Neural cell (in vitro differentiated cells): ENCODE measurements around the gene SPEG. TPM values are rescaled to one million over a fixed set of nuclear protein-coding genes. Genes with fewer than 3 reads are reported as not detected.

ENCODE experiments used
- H2AFZ ChIP-seq: fragments of 200-600, 300-800 bp; sonication (generic), shearing (Covaris generic); 2 replicates; pipeline ENCODE4 v1.6.0; 2014; ENCODE audit warnings: low read depth, mild to moderate bottlenecking, antibody characterized with exemption, low read length, moderate library complexity
- H3F3A ChIP-seq: fragments of 200-600 bp; shearing (Covaris generic); 2 replicates; pipeline ENCODE4 v1.6.1; 2016; ENCODE audit warnings: mild to moderate bottlenecking, moderate library complexity, mixed read lengths, antibody characterized with exemption, low read length; ENCODE audit not compliant: insufficient read depth, poor library complexity, severe bottlenecking
- H3K27ac ChIP-seq: fragments of 200-600, 300-800 bp; sonication (generic), shearing (Covaris generic); 2 replicates; pipeline ENCODE4 v1.5.1; 2014; ENCODE audit warnings: mild to moderate bottlenecking, low read length, moderate library complexity
- H3K27me3 ChIP-seq: fragments of 300-800, 200-600 bp; sonication (generic), shearing (Covaris generic); 2 replicates; pipeline ENCODE4 v1.6.0; 2014; ENCODE audit warnings: mild to moderate bottlenecking, low read depth, low read length, moderate library complexity; ENCODE audit not compliant: insufficient read depth
- H3K36me3 ChIP-seq: fragments of 300-800, 200-600 bp; sonication (generic), shearing (Covaris generic); 2 replicates; pipeline ENCODE4 v1.5.1; 2014; ENCODE audit warnings: mild to moderate bottlenecking, antibody characterized with exemption, low read length, moderate library complexity; ENCODE audit not compliant: insufficient read depth
- H3K4me2 ChIP-seq: fragments of 300-800, 200-600 bp; sonication (generic), shearing (Covaris generic); 2 replicates; pipeline ENCODE4 v1.6.0; 2014; ENCODE audit warnings: mild to moderate bottlenecking, low read length
- H3K4me3 ChIP-seq: fragments of 300-800, 200-600 bp; sonication (generic), shearing (Covaris generic); 2 replicates; pipeline ENCODE4 v1.5.1; 2014; ENCODE audit warnings: mild to moderate bottlenecking, low read length, moderate library complexity
- H3K79me2 ChIP-seq: fragments of 200-600 bp; shearing (Covaris generic); replicated peaks from 2 replicates; pipeline ENCODE4 v1.6.0; 2014; ENCODE audit warnings: mild to moderate bottlenecking, low read length, moderate library complexity; ENCODE audit not compliant: insufficient read depth
- H3K9ac ChIP-seq: fragments of 300-800, 200-600 bp; sonication (generic), shearing (Covaris generic); 2 replicates; pipeline ENCODE4 v1.6.1; 2016; ENCODE audit warnings: mild to moderate bottlenecking, low read length, mixed read lengths
- H3K9me2 ChIP-seq: fragments of 200-600 bp; shearing (Covaris generic); 2 replicates; pipeline ENCODE4 v1.6.1; 2016; ENCODE audit warnings: mild to moderate bottlenecking, low read length, mixed read lengths; ENCODE audit not compliant: insufficient read depth
- H3K9me3 ChIP-seq: fragments of 200-600, 300-800 bp; sonication (generic), shearing (Covaris generic); 2 replicates; pipeline ENCODE4 v1.6.1; 2016; ENCODE audit warnings: mild to moderate bottlenecking, mixed run types, low read length, moderate library complexity, mixed read lengths
- H4K20me1 ChIP-seq: fragments of 200-600 bp; shearing (Covaris generic); 2 replicates; pipeline ENCODE4 v1.6.1; 2016; ENCODE audit warnings: mild to moderate bottlenecking, mixed run types; ENCODE audit not compliant: insufficient read depth
- CTCF ChIP-seq: fragments of 450-650 bp; IDR thresholded peaks from 2 replicates; pipeline ENCODE4 v1.5.1; 2014; ENCODE audit warnings: antibody characterized with exemption, mild to moderate bottlenecking, moderate library complexity; ENCODE audit not compliant: poor library complexity, severe bottlenecking
- EP300 ChIP-seq: fragments of 450-650 bp; conservative IDR thresholded peaks from 2 replicates; pipeline ENCODE4 v1.6.1; 2014; ENCODE audit warnings: antibody characterized with exemption, mild to moderate bottlenecking, moderate library complexity; ENCODE audit not compliant: poor library complexity, severe bottlenecking
- EZH2 ChIP-seq: fragments of 200-600, 300-800 bp; shearing (Covaris generic), sonication (generic); IDR thresholded peaks from 2 replicates; pipeline ENCODE4 v1.6.1; 2014; ENCODE audit warnings: antibody characterized with exemption, low read length, borderline replicate concordance, mild to moderate bottlenecking; ENCODE audit not compliant: insufficient read depth, poor library complexity, severe bottlenecking
- MXI1 ChIP-seq: fragments of 450-650 bp; conservative IDR thresholded peaks from 2 replicates; pipeline ENCODE4 v1.6.1; 2014; ENCODE audit warnings: antibody characterized with exemption, mild to moderate bottlenecking; ENCODE audit not compliant: poor library complexity, severe bottlenecking
- POLR2AphosphoS5 ChIP-seq: IDR thresholded peaks from 2 replicates; pipeline ENCODE4 v1.6.1; 2012
- RAD21 ChIP-seq: fragments of 450-650 bp; conservative IDR thresholded peaks from 2 replicates; pipeline ENCODE4 v1.6.1; 2014; ENCODE audit warnings: antibody characterized with exemption, mild to moderate bottlenecking, moderate library complexity
- REST ChIP-seq: IDR thresholded peaks from 2 replicates; pipeline ENCODE4 v1.6.1; 2012; ENCODE audit warnings: borderline replicate concordance
- SMC3 ChIP-seq: fragments of 450-650 bp; conservative IDR thresholded peaks from 2 replicates; pipeline ENCODE4 v1.6.1; 2014; ENCODE audit warnings: antibody characterized with exemption, mild to moderate bottlenecking, moderate library complexity; ENCODE audit not compliant: poor library complexity
- TAF1 ChIP-seq: IDR thresholded peaks from 2 replicates; pipeline ENCODE4 v1.6.1; 2012; ENCODE audit warnings: low read depth
- polyA plus RNA-seq: library from polyadenylated mRNA; depleted of rRNA; stranded (reverse); fragments of >200 nt; gene quantifications from 2 replicates; pipeline ENCODE4 v1.2.3, GENCODE V29; 2014

SPEG gene
- polyA plus RNA-seq, 1 donor from 2014 or later, result 58.3 TPM

DNA sequence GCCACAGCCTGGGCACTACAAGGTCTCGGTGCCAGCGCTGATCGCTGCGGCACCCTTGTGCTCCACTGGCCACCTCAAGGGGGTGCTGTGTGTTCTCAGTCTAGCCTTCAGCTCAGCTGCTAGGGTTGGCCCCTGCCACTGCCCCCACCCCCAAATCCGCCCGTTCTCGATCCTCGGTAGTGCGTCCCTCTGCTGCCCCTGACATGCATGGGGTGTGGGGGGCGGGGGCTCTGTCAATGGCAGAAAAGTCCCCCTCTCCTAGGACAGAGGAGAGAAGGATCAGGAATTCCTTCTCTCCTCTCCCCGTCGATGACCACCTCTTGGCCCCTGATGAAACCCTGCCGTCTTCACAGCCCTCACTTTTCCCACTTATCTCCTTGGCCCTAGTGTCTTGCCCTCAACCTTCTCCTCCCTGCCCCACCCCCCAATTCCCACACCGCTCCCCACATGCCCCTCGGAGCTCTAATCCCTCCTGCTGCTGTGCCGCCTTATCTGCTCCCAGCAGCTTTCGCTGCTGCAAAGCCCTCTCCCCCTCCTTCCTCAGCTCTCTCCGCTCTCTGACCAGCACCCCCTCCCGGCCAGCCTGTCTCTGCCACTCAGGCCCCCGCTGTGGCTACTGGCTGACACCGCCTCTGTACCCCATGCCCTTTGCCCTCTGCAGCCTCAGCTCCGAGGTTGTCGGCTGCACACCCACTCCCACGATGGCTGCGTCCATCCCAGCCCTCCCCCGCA is 75.3 kb downstream of the SPEG start:
- no peak overlapping the region for H3K4me3 ChIP-seq
- H3K27me3 ChIP-seq, result no peaks in the 10 kb centered on the region
- H3K9me3 ChIP-seq, result no peaks in the 10 kb centered on the region
- H3K36me3 ChIP-seq, result no peaks in the 10 kb centered on the region
- no peaks in the 10 kb centered on the region for H4K20me1 ChIP-seq
- H3F3A ChIP-seq, result no peaks in the 10 kb centered on the region
- H3K4me2 ChIP-seq, result no peak overlapping the region
- no peak overlapping the region for H3K27ac ChIP-seq
- H3K9ac ChIP-seq, result peak overlapping the region; percentile 9
- H2AFZ ChIP-seq, result no peak overlapping the region
- no peaks in the 10 kb centered on the region for H3K9me2 ChIP-seq
- no peaks in the 10 kb centered on the region for H3K79me2 ChIP-seq
- TF ChIP-seq CTCF (peak; percentile 69), RAD21 (peak; percentile 32), TAF1 (no peak), EP300 (no peak), SMC3 (peak; percentile 26)

DNA sequence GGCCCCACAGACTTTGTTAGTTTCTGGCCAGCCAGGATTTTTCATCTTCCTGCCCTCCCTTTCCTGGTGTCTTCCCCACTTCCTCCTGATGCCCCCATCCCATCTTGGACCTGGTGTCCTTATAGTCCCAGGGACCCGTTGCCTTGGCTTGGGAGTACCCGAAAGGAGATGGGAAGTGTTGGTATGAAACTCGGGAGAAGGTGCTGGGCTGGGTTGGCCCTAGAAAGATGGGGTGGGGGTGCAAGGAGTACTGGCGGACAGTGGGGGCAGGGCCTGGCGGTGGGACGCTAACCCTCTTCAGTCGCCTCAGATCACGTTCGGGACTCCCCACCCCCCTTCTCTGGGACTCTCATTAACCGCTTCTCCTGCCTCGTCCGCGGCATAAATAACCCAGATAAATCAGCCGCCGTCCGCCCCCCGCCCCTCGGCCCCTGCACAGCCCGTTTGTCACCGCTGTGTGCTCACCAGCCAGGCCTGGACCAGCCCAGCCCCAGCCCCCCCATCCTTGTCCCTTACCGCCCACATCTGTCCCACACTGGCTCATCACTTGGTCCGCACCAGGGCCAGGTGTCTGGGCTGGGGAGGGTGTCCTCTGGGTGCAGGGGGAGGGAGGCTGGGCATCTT is 76.0 kb downstream of the SPEG start:
- no peak for TF ChIP-seq RAD21
- TF ChIP-seq EZH2, result no peak
- no peak for TF ChIP-seq CTCF
- no peak for TF ChIP-seq MXI1
- TF ChIP-seq TAF1, result no peak
- no peak for TF ChIP-seq REST
- no peak for TF ChIP-seq EP300
- TF ChIP-seq POLR2AphosphoS5, result no peak
- no peak for TF ChIP-seq SMC3
- H3K4me3 ChIP-seq, result no peak overlapping the region
- no peak overlapping the region for H2AFZ ChIP-seq
- no peaks in the 10 kb centered on the region for H4K20me1 ChIP-seq
- no peak overlapping the region for H3K27ac ChIP-seq
- H3K9me3 ChIP-seq, result no peaks in the 10 kb centered on the region
- H3K36me3 ChIP-seq, result no peaks in the 10 kb centered on the region
- H3K9ac ChIP-seq, result peak overlapping the region; percentile 9
- no peaks in the 10 kb centered on the region for H3K27me3 ChIP-seq
- no peaks in the 10 kb centered on the region for H3K79me2 ChIP-seq
- H3F3A ChIP-seq, result no peaks in the 10 kb centered on the region
- H3K4me2 ChIP-seq, result no peak overlapping the region
- H3K9me2 ChIP-seq, result no peaks in the 10 kb centered on the region
